Measurements from ENCODE around the gene NFIX. TPM values are rescaled to one million over a fixed set of nuclear protein-coding genes. Genes with fewer than 3 reads are reported as not detected.
A peak's percentile ranks its signal among the peaks of the same experiment; 100 is the strongest.

Gene NFIX
- total and polyA plus RNA-seq, 7 donors, result 22.2 to 347 (median 220) TPM

- no peak for DNase-seq
- no peak for TF ChIP-seq CTCF (IDR thresholded peaks at IDR 0.05)
- peaks cover 46% of the 10 kb centered on the region for H3K4me1 ChIP-seq
Measured at GRCh38 chr19:12997179-12997966, 2.1 kb downstream of the NFIX start.

GRCh38 chr19:12997967-12998940 is 3.0 kb downstream of the NFIX start:
- peaks cover 0 to 5% of the 10 kb centered on the region in 2 donors for H3K36me3 ChIP-seq (ENCODE audit: insufficient read depth in 1 of 2, low read depth in 1 of 2)
- peaks cover 50% of the 10 kb centered on the region for H3K4me1 ChIP-seq
- no peak for TF ChIP-seq CTCF (IDR thresholded peaks at IDR 0.05)
- peak overlapping the region; percentile 99 for H3K27ac ChIP-seq
- intact Hi-C loops (cut with DNase I), result loop anchor here (2.0 to 5.0 kb wide), 3 partner anchors 17 to 34 kb away; no protein-coding TSS in a partner anchor
- DNase-seq (peak in 1 of 2 donors; percentile 50), ATAC-seq (no peak)
- WGBS, 3 donors, result 40 to 58% (median 43%) methylated on average over 32 of the region's 32 CpGs
- peak overlapping the region; percentile 95 for H3K4me3 ChIP-seq
- H3K27me3 ChIP-seq (ENCODE audit: insufficient read depth in 3 of 3, low read length in 2 of 3), result no peaks in the 10 kb centered on the region
- no peaks in the 10 kb centered on the region for H3K9me3 ChIP-seq

More at GRCh38 chr19:12997179-12997966, 2.1 kb downstream of the NFIX start:
- intact Hi-C loops (cut with DNase I), result loop anchor here in 1 of 2 donors (2.0 to 5.0 kb wide), 2 partner anchors 21 to 35 kb away; no protein-coding TSS in a partner anchor
- H3K36me3 ChIP-seq (ENCODE audit: insufficient read depth in 1 of 2, low read depth in 1 of 2), result peaks cover 0 to 5% of the 10 kb centered on the region in 2 donors
- H3K27me3 ChIP-seq (ENCODE audit: insufficient read depth in 3 of 3, low read length in 2 of 3), result no peaks in the 10 kb centered on the region
- no peak for ATAC-seq
- H3K27ac ChIP-seq, result peak overlapping the region; percentile 99
- peak overlapping the region; percentile 95 for H3K4me3 ChIP-seq
- H3K9me3 ChIP-seq, result no peaks in the 10 kb centered on the region
- WGBS, 3 donors, result 24 to 36% (median 36%) methylated on average over 24 to 25 of the region's 25 CpGs

- no peak for TF ChIP-seq CTCF (IDR thresholded peaks at IDR 0.05)
- intact Hi-C loops (cut with DNase I), result no loop called here
- Histone ChIP-seq H3K27ac (peak overlapping the region; percentile 99), H3K4me3 (peak overlapping the region; percentile 60), H3K9me3 (no peaks in the 10 kb centered on the region), H3K27me3 (ENCODE audit: insufficient read depth in 3 of 3, low read length in 2 of 3) (no peaks in the 10 kb centered on the region), H3K36me3 (ENCODE audit: insufficient read depth in 1 of 2, low read depth in 1 of 2) (peaks cover 0 to 5% of the 10 kb centered on the region in 2 donors), H3K4me1 (peaks cover 78% of the 10 kb centered on the region)
- WGBS, 3 donors, result 14 to 48% (median 28%) methylated on average over 19 of the region's 19 CpGs
- DNase-seq, result peak in 1 of 2 donors; percentile 56
- peak in 1 of 4 donors; percentile 7 for ATAC-seq
Measured at GRCh38 chr19:13001166-13001501, 5.9 kb downstream of the NFIX start.

- DNase-seq (peak in 1 of 2 donors; percentile 82), ATAC-seq (peak; percentile 14 to 44 (median 31))
- Histone ChIP-seq H3K36me3 (ENCODE audit: insufficient read depth in 1 of 2, low read depth in 1 of 2) (peaks cover 0 to 5% of the 10 kb centered on the region in 2 donors), H3K4me1 (peaks cover 80% of the 10 kb centered on the region), H3K27ac (peak overlapping the region; percentile 99), H3K27me3 (ENCODE audit: insufficient read depth in 3 of 3, low read length in 2 of 3) (no peaks in the 10 kb centered on the region), H3K9me3 (no peaks in the 10 kb centered on the region), H3K4me3 (peak overlapping the region; percentile 60)
- intact Hi-C loops (cut with DNase I), result loop anchor here in 1 of 2 donors (2.0 kb wide), 1 partner anchor 31 kb away; no protein-coding TSS in a partner anchor
- WGBS, 3 donors, result 20 to 30% (median 25%) methylated on average over 39 to 41 of the region's 41 CpGs
- no peak for TF ChIP-seq CTCF (IDR thresholded peaks at IDR 0.05)
Measured at GRCh38 chr19:13001502-13002165, 6.4 kb downstream of the NFIX start.

Measured in psoas muscle (tissue), 8 donors.